Mammary epithelial cell (primary cell): ENCODE data around the gene SLC35D2.

Experiments used
- CTCF ChIP-seq, 2 donors: IDR thresholded peaks in 1 of 2; conservative IDR thresholded peaks in 1 of 2; 2 replicates each; pipeline ENCODE4 v1.5.1; 2011 to 2012; ENCODE audit warnings: inconsistent platforms in 2 of 2, low read length in 2 of 2, mild to moderate bottlenecking in 2 of 2, control low read depth in 1 of 2, low read depth in 1 of 2; ENCODE audit not compliant: insufficient read depth in 1 of 2; ENCODE audit errors: extremely low read depth in 1 of 2
- EZH2 ChIP-seq: IDR thresholded peaks from 2 replicates; pipeline ENCODE4 v1.6.1; 2012; ENCODE audit warnings: low read length, inconsistent platforms, borderline replicate concordance

DNA sequence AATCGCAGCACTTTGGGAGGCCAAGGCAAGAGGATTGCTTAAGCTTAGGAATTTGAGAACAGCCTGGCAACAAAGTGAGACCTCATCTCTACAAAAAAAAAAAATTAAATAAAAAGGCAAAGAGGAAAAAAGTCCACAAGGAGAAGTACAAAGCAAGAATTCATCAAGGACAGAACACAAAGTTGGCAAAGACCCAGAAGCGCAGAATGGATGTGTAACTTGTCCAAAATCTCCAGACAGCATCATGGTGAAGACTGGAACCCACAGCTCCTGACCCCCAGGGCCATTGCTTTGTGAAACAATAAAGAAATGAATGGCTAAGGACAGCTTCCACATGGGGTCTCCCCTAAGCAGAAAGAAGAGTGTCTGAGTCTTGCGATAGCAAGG lies 89.4 kb downstream of the SLC35D2 start:
- TF ChIP-seq EZH2 (no peak), CTCF (conservative IDR thresholded peaks at IDR 0.05 in 1 of 2, IDR thresholded peaks at IDR 0.05 in 1 of 2; ENCODE audit: extremely low read depth in 1 of 2, insufficient read depth in 1 of 2, low read depth in 1 of 2, low read length in 2 of 2) (no peak)
